ENCODE data around the gene CLHC1.

The CLHC1 gene

GRCh38 chr2:55156984-55157383, 75.1 kb downstream of the CLHC1 start:
- no peak overlapping the region for H3K9ac ChIP-seq (ENCODE audit: low read length)

GRCh38 chr2:55156326-55156725, 75.8 kb downstream of the CLHC1 start:
- Histone ChIP-seq H3K4me1 (ENCODE audit: control insufficient read depth, low read depth, low read length) (peaks cover 11% of the 10 kb centered on the region), H3K27ac (ENCODE audit: low read length) (no peak overlapping the region), H3K9me3 (ENCODE audit: control insufficient read depth, low read depth, low read length) (no peaks in the 10 kb centered on the region), H3K9ac (ENCODE audit: low read length) (no peak overlapping the region), H3K27me3 (ENCODE audit: control insufficient read depth, insufficient read depth, low read length) (no peaks in the 10 kb centered on the region), H3K4me3 (ENCODE audit: low read length) (no peak overlapping the region), H3K36me3 (ENCODE audit: control insufficient read depth, low read depth, low read length) (no peaks in the 10 kb centered on the region)

More at GRCh38 chr2:55156984-55157383, 75.1 kb downstream of the CLHC1 start:
- Histone ChIP-seq H3K4me1 (ENCODE audit: control insufficient read depth, low read depth, low read length) (peaks cover 15% of the 10 kb centered on the region), H3K4me3 (ENCODE audit: low read length) (no peak overlapping the region), H3K9me3 (ENCODE audit: control insufficient read depth, low read depth, low read length) (no peaks in the 10 kb centered on the region), H3K36me3 (ENCODE audit: control insufficient read depth, low read depth, low read length) (no peaks in the 10 kb centered on the region), H3K27me3 (ENCODE audit: control insufficient read depth, insufficient read depth, low read length) (no peaks in the 10 kb centered on the region), H3K27ac (ENCODE audit: low read length) (no peak overlapping the region)

GRCh38 chr2:55155764-55156281, 76.3 kb downstream of the CLHC1 start:
- H3K4me3 ChIP-seq (ENCODE audit: low read length), result no peak overlapping the region
- no peak overlapping the region for H3K9ac ChIP-seq (ENCODE audit: low read length)
- H3K9me3 ChIP-seq (ENCODE audit: control insufficient read depth, low read depth, low read length), result no peaks in the 10 kb centered on the region
- H3K27me3 ChIP-seq (ENCODE audit: control insufficient read depth, insufficient read depth, low read length), result no peaks in the 10 kb centered on the region
- no peak overlapping the region for H3K27ac ChIP-seq (ENCODE audit: low read length)
- peaks cover 11% of the 10 kb centered on the region for H3K4me1 ChIP-seq (ENCODE audit: control insufficient read depth, low read depth, low read length)
- H3K36me3 ChIP-seq (ENCODE audit: control insufficient read depth, low read depth, low read length), result no peaks in the 10 kb centered on the region

- Histone ChIP-seq H3K9me3 (ENCODE audit: control insufficient read depth, low read depth, low read length) (no peaks in the 10 kb centered on the region), H3K36me3 (ENCODE audit: control insufficient read depth, low read depth, low read length) (no peaks in the 10 kb centered on the region), H3K27me3 (ENCODE audit: control insufficient read depth, insufficient read depth, low read length) (no peaks in the 10 kb centered on the region), H3K9ac (ENCODE audit: low read length) (no peak overlapping the region), H3K4me3 (ENCODE audit: low read length) (no peak overlapping the region), H3K27ac (ENCODE audit: low read length) (no peak overlapping the region), H3K4me1 (ENCODE audit: control insufficient read depth, low read depth, low read length) (peaks cover 11% of the 10 kb centered on the region)
Measured at GRCh38 chr2:55155206-55155605, 76.9 kb downstream of the CLHC1 start.

GRCh38 chr2:55154525-55155030, 77.5 kb downstream of the CLHC1 start:
- Histone ChIP-seq H3K4me3 (ENCODE audit: low read length) (no peak overlapping the region), H3K4me1 (ENCODE audit: control insufficient read depth, low read depth, low read length) (peaks cover 11% of the 10 kb centered on the region), H3K27me3 (ENCODE audit: control insufficient read depth, insufficient read depth, low read length) (no peaks in the 10 kb centered on the region), H3K9ac (ENCODE audit: low read length) (no peak overlapping the region), H3K27ac (ENCODE audit: low read length) (no peak overlapping the region), H3K9me3 (ENCODE audit: control insufficient read depth, low read depth, low read length) (no peaks in the 10 kb centered on the region), H3K36me3 (ENCODE audit: control insufficient read depth, low read depth, low read length) (no peaks in the 10 kb centered on the region)

GRCh38 chr2:55153584-55154299, 78.4 kb downstream of the CLHC1 start:
- no peaks in the 10 kb centered on the region for H3K27me3 ChIP-seq (ENCODE audit: control insufficient read depth, insufficient read depth, low read length)
- H3K9ac ChIP-seq (ENCODE audit: low read length), result no peak overlapping the region
- no peaks in the 10 kb centered on the region for H3K36me3 ChIP-seq (ENCODE audit: control insufficient read depth, low read depth, low read length)
- H3K27ac ChIP-seq (ENCODE audit: low read length), result no peak overlapping the region
- H3K4me1 ChIP-seq (ENCODE audit: control insufficient read depth, low read depth, low read length), result peaks cover 11% of the 10 kb centered on the region
- H3K4me3 ChIP-seq (ENCODE audit: low read length), result no peak overlapping the region
- H3K9me3 ChIP-seq (ENCODE audit: control insufficient read depth, low read depth, low read length), result no peaks in the 10 kb centered on the region

GRCh38 chr2:55152475-55153412, 79.3 kb downstream of the CLHC1 start:
- H3K9ac ChIP-seq (ENCODE audit: low read length), result no peak overlapping the region
- no peak overlapping the region for H3K27ac ChIP-seq (ENCODE audit: low read length)
- no peak overlapping the region for H3K4me3 ChIP-seq (ENCODE audit: low read length)
- H3K4me1 ChIP-seq (ENCODE audit: control insufficient read depth, low read depth, low read length), result peaks cover 11% of the 10 kb centered on the region
- no peaks in the 10 kb centered on the region for H3K36me3 ChIP-seq (ENCODE audit: control insufficient read depth, low read depth, low read length)
- H3K9me3 ChIP-seq (ENCODE audit: control insufficient read depth, low read depth, low read length), result no peaks in the 10 kb centered on the region
- H3K27me3 ChIP-seq (ENCODE audit: control insufficient read depth, insufficient read depth, low read length), result no peaks in the 10 kb centered on the region

- Histone ChIP-seq H3K27me3 (ENCODE audit: control insufficient read depth, insufficient read depth, low read length) (no peaks in the 10 kb centered on the region), H3K9me3 (ENCODE audit: control insufficient read depth, low read depth, low read length) (no peaks in the 10 kb centered on the region), H3K36me3 (ENCODE audit: control insufficient read depth, low read depth, low read length) (no peaks in the 10 kb centered on the region), H3K4me1 (ENCODE audit: control insufficient read depth, low read depth, low read length) (peaks cover 11% of the 10 kb centered on the region), H3K27ac (ENCODE audit: low read length) (no peak overlapping the region), H3K9ac (ENCODE audit: low read length) (no peak overlapping the region), H3K4me3 (ENCODE audit: low read length) (no peak overlapping the region)
Measured at GRCh38 chr2:55151733-55152433, 80.2 kb downstream of the CLHC1 start.

- Histone ChIP-seq H3K27ac (ENCODE audit: low read length) (no peak overlapping the region), H3K36me3 (ENCODE audit: control insufficient read depth, low read depth, low read length) (no peaks in the 10 kb centered on the region), H3K9me3 (ENCODE audit: control insufficient read depth, low read depth, low read length) (no peaks in the 10 kb centered on the region), H3K4me1 (ENCODE audit: control insufficient read depth, low read depth, low read length) (peaks cover under 1% of the 10 kb centered on the region), H3K27me3 (ENCODE audit: control insufficient read depth, insufficient read depth, low read length) (no peaks in the 10 kb centered on the region), H3K4me3 (ENCODE audit: low read length) (no peak overlapping the region), H3K9ac (ENCODE audit: low read length) (no peak overlapping the region)
Measured at GRCh38 chr2:55150834-55151233, 81.3 kb downstream of the CLHC1 start.

- Histone ChIP-seq H3K9ac (ENCODE audit: low read length) (no peak overlapping the region), H3K4me1 (ENCODE audit: control insufficient read depth, low read depth, low read length) (no peaks in the 10 kb centered on the region), H3K4me3 (ENCODE audit: low read length) (no peak overlapping the region), H3K27me3 (ENCODE audit: control insufficient read depth, insufficient read depth, low read length) (no peaks in the 10 kb centered on the region), H3K27ac (ENCODE audit: low read length) (no peak overlapping the region), H3K36me3 (ENCODE audit: control insufficient read depth, low read depth, low read length) (no peaks in the 10 kb centered on the region), H3K9me3 (ENCODE audit: control insufficient read depth, low read depth, low read length) (no peaks in the 10 kb centered on the region)
Measured at GRCh38 chr2:55148269-55148668, 83.8 kb downstream of the CLHC1 start.

GRCh38 chr2:55147531-55147930, 84.6 kb downstream of the CLHC1 start:
- Histone ChIP-seq H3K27me3 (ENCODE audit: control insufficient read depth, insufficient read depth, low read length) (no peaks in the 10 kb centered on the region), H3K9me3 (ENCODE audit: control insufficient read depth, low read depth, low read length) (no peaks in the 10 kb centered on the region), H3K27ac (ENCODE audit: low read length) (no peak overlapping the region), H3K4me1 (ENCODE audit: control insufficient read depth, low read depth, low read length) (no peaks in the 10 kb centered on the region), H3K9ac (ENCODE audit: low read length) (no peak overlapping the region), H3K4me3 (ENCODE audit: low read length) (no peak overlapping the region), H3K36me3 (ENCODE audit: control insufficient read depth, low read depth, low read length) (no peaks in the 10 kb centered on the region)
